Measurements from ENCODE around the gene TAF15.
A peak's percentile ranks its signal among the peaks of the same experiment; 100 is the strongest.

Gene TAF15

DNA sequence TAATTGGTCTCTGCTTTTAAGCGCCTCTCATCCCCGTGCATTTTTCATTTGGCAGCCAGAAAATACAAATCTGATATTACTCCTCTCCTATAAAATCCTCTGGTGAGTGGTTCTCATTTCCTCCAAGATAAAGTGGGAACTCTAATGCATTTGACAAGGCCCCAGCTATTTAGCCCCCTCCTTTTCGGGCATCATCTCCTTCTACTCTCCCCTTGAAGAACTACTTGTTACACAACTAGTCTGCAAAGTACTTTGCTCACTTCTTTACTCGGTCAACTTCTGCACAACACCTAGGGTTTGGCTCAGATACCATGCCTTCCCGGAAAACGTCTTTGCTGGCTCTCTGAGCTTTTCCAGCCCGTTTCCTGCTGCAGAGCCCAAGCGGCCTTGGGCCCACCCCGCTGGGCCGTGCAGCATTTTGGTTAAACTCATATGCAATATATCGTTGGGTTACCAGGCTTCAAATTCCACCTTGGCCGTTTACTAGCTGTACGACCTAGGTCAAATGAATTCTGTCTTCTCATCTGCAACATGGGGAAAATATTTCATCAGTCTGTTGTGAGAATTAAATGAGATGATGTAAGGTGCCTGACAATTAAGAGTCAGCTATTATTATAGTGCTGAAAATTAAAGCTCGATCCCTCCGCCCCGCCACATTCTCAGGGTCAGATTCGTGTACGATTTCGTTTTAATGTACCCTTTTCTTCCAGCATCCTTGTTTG is 883 bp upstream of the TAF15 start:
- Histone ChIP-seq H3K27ac (ENCODE audit: low read depth, low read length) (peak overlapping the region; percentile 87), H3F3A (ENCODE audit: control insufficient read depth, insufficient read depth) (no peaks in the 10 kb centered on the region), H3K4me1 (ENCODE audit: control insufficient read depth, low read length) (peaks cover 36% of the 10 kb centered on the region)

GRCh38 chr17:35809855-35810461 is 674 bp downstream of the TAF15 start:
- H3K27ac ChIP-seq (ENCODE audit: low read depth, low read length): peak overlapping the region; percentile 87
- H3F3A ChIP-seq (ENCODE audit: control insufficient read depth, insufficient read depth): peaks cover 2% of the 10 kb centered on the region
- peaks cover 34% of the 10 kb centered on the region for H3K4me1 ChIP-seq (ENCODE audit: control insufficient read depth, low read length)
- H4K20me1 ChIP-seq (ENCODE audit: control insufficient read depth, insufficient read depth, low read depth, low read length): peaks cover 38% of the 10 kb centered on the region
- peak overlapping the region; percentile 87 for H3K4me2 ChIP-seq (ENCODE audit: low read length)
- H3K9me2 ChIP-seq (replicated peaks; ENCODE audit: control insufficient read depth, low read length): no peaks in the 10 kb centered on the region
- no peak for TF ChIP-seq EZH2phosphoT487 (IDR thresholded peaks at IDR 0.05; ENCODE audit: borderline replicate concordance, low read length)
- no peak for TF ChIP-seq CTCF (IDR thresholded peaks at IDR 0.05; ENCODE audit: low read depth, low read length, poor library complexity, severe bottlenecking)
- peak overlapping the region; percentile 88 for H3K4me3 ChIP-seq (ENCODE audit: low read length)
- peaks cover 61% of the 10 kb centered on the region for H3K79me2 ChIP-seq (ENCODE audit: control insufficient read depth, low read length)
- H3K9me3 ChIP-seq (ENCODE audit: control insufficient read depth, insufficient read depth, low read length): no peaks in the 10 kb centered on the region
- peaks cover 53% of the 10 kb centered on the region for H3K36me3 ChIP-seq (ENCODE audit: control insufficient read depth, low read length)
- no peaks in the 10 kb centered on the region for H3K27me3 ChIP-seq (ENCODE audit: control insufficient read depth, low read length)

More for the DNA sequence above, 883 bp upstream of the TAF15 start:
- TF ChIP-seq CTCF (IDR thresholded peaks at IDR 0.05; ENCODE audit: low read depth, low read length, poor library complexity, severe bottlenecking) (no peak), EZH2phosphoT487 (IDR thresholded peaks at IDR 0.05; ENCODE audit: borderline replicate concordance, low read length) (no peak)
- H3K9me2 ChIP-seq (replicated peaks; ENCODE audit: control insufficient read depth, low read length): no peaks in the 10 kb centered on the region
- H3K4me2 ChIP-seq (ENCODE audit: low read length): peak overlapping the region; percentile 87
- H4K20me1 ChIP-seq (ENCODE audit: control insufficient read depth, insufficient read depth, low read depth, low read length): peaks cover 34% of the 10 kb centered on the region
- peaks cover 41% of the 10 kb centered on the region for H3K36me3 ChIP-seq (ENCODE audit: control insufficient read depth, low read length)
- H3K4me3 ChIP-seq (ENCODE audit: low read length): peak overlapping the region; percentile 88
- peaks cover 46% of the 10 kb centered on the region for H3K79me2 ChIP-seq (ENCODE audit: control insufficient read depth, low read length)
- no peaks in the 10 kb centered on the region for H3K27me3 ChIP-seq (ENCODE audit: control insufficient read depth, low read length)
- H3K9me3 ChIP-seq (ENCODE audit: control insufficient read depth, insufficient read depth, low read length): no peaks in the 10 kb centered on the region

GRCh38 chr17:35811759-35812158 is 2.5 kb downstream of the TAF15 start:
- TF ChIP-seq EZH2phosphoT487 (IDR thresholded peaks at IDR 0.05; ENCODE audit: borderline replicate concordance, low read length) (no peak), CTCF (IDR thresholded peaks at IDR 0.05; ENCODE audit: low read depth, low read length, poor library complexity, severe bottlenecking) (no peak)
- peak overlapping the region; percentile 87 for H3K4me2 ChIP-seq (ENCODE audit: low read length)
- H3K4me1 ChIP-seq (ENCODE audit: control insufficient read depth, low read length): peaks cover 33% of the 10 kb centered on the region
- H3K9me2 ChIP-seq (replicated peaks; ENCODE audit: control insufficient read depth, low read length): no peaks in the 10 kb centered on the region
- peaks cover 79% of the 10 kb centered on the region for H3K79me2 ChIP-seq (ENCODE audit: control insufficient read depth, low read length)
- peaks cover 6% of the 10 kb centered on the region for H3F3A ChIP-seq (ENCODE audit: control insufficient read depth, insufficient read depth)
- H3K27me3 ChIP-seq (ENCODE audit: control insufficient read depth, low read length): no peaks in the 10 kb centered on the region
- H4K20me1 ChIP-seq (ENCODE audit: control insufficient read depth, insufficient read depth, low read depth, low read length): peaks cover 49% of the 10 kb centered on the region
- H3K27ac ChIP-seq (ENCODE audit: low read depth, low read length): no peak overlapping the region
- H3K9me3 ChIP-seq (ENCODE audit: control insufficient read depth, insufficient read depth, low read length): no peaks in the 10 kb centered on the region
- peak overlapping the region; percentile 88; the same call in 1 of the 2 replicates for H3K4me3 ChIP-seq (ENCODE audit: low read length)
- peaks cover 71% of the 10 kb centered on the region for H3K36me3 ChIP-seq (ENCODE audit: control insufficient read depth, low read length)
